IPS-18c (cell line): ENCODE data around the gene ACE2.
"Not testable (repeated sequence)": the region's sequence is repeated elsewhere in the genome, so short reads cannot be mapped to it uniquely, and the experiment has no call there.

Experiments
- H3K4me3 ChIP-seq: 2 replicates; pipeline ENCODE4 v1.7.0; 2013; ENCODE audit warnings: low read depth, mild to moderate bottlenecking, low read length, moderate library complexity; ENCODE audit not compliant: insufficient read depth
- H3K9me3 ChIP-seq: one replicate; pipeline ENCODE4 v1.6.1; 2013; ENCODE audit warnings: mild to moderate bottlenecking, low read length, moderate library complexity; ENCODE audit not compliant: control insufficient read depth, insufficient read depth

Gene ACE2

DNA sequence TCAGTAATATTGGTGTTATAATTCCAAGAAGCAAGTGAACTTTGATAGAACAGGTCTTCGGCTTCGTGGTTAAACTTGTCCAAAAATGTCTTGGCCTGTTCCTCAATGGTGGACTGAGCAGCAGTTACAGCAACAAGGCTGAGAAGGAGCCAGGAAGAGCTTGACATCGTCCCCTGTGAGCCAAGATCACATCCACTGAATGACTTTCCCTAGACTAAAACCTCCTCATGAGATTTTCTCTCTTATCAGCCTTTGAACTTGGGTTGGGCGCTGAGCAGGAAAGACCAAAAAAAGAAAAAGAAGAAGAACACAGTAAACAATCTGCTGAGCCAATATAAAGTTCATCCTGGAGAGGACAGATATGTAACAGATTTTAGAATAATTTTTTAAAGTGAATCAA is at the start of gene ACE2:
ACE2 (minus strand) TSS at position 216 of the 400 bp plus-strand sequence; CDS start at position 167, 49 bp downstream.
- Histone ChIP-seq H3K9me3 (no peaks in the 10 kb centered on the region), H3K4me3 (no peak within 1 kb of the TSS)

- H3K9me3 ChIP-seq, H3K4me3 ChIP-seq: not testable (repeated sequence)
Observed at GRCh38 chrX:15647510-15647909, 46.8 kb upstream of the ACE2 start.

GRCh38 chrX:15646543-15646942 is 45.8 kb upstream of the ACE2 start:
- Histone ChIP-seq H3K4me3 (no peak overlapping the region), H3K9me3 (no peaks in the 10 kb centered on the region)

- H3K9me3 ChIP-seq = no peaks in the 10 kb centered on the region
Observed at GRCh38 chrX:15646031-15646430, 45.3 kb upstream of the ACE2 start.

GRCh38 chrX:15645266-15645665 is 44.5 kb upstream of the ACE2 start:
- no peak overlapping the region for H3K4me3 ChIP-seq
- no peaks in the 10 kb centered on the region for H3K9me3 ChIP-seq

More at GRCh38 chrX:15646031-15646430, 45.3 kb upstream of the ACE2 start:
- H3K4me3 ChIP-seq = no peak overlapping the region

DNA sequence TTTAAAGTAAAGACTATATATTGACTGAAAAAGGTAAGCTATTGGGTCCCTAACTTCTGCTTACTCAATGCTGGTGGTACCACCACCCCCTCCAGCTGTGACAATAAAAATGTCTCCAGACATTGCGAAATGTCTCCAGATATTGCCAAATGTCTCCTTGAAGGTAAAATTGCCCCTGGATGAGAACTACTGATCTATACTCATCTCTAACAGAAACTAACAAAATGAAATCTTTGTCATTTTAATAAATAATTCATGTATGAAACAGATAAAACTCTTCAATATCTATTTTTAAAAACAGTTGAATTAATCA is 43.8 kb upstream of the ACE2 start:
- Histone ChIP-seq H3K4me3 (no peak overlapping the region), H3K9me3 (no peaks in the 10 kb centered on the region)

- no peaks in the 10 kb centered on the region for H3K9me3 ChIP-seq
- H3K4me3 ChIP-seq = no peak overlapping the region
Observed at GRCh38 chrX:15643786-15644559, 43.2 kb upstream of the ACE2 start.

- no peaks in the 10 kb centered on the region for H3K9me3 ChIP-seq
- H3K4me3 ChIP-seq = no peak overlapping the region
Observed at GRCh38 chrX:15631637-15632036, 30.9 kb upstream of the ACE2 start.

DNA sequence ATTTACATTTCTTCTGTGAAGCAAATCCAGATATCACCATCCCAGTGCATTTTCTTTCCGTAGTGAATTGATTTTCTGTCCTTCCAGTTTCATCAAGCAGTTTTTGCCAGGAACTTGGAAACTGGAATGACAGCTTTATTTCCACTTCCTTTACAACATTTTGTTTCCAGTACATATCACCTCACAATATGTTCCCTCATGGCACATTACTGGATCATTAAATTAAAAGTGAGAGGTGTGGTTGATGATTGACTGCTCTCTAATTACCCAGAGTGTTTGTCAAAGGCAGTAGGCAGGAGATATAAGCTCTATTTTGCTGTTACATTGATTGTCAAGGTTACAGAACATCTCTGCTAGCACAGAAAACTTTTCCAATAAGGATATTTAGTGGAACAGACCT is 22.3 kb upstream of the ACE2 start:
- Histone ChIP-seq H3K9me3 (no peaks in the 10 kb centered on the region), H3K4me3 (no peak overlapping the region)

DNA sequence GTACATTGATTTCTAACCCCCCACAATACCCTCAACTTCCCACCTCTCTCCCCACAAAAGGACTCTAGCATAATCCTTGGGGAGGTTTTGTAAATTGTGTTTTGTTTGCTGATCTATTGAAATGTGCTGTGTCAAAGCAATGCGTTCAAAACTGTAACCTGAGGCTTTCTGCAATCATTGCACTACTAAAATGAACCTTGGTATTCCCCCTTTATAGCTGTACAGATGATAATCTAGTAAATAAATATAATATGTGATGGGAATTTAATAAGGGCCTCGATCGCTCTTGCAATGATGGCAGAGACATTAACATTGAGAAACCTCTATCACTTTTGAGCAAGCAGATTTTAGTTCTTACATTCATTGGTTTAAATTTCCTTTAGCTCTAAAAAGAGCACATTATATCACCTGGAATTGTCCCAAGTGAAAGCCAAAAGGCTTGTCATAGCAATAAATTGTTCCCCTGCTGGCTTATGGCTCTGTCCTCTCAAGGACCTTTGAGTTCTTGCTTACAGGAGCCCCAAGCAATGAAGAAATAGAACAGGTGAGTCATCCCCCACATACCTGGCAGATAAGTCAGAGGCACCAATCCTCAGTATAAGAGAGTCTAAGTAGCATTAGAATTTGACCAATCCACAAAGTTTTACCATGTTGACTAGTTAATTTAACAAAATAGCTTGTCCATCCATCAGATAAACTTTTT is 18.4 kb upstream of the ACE2 start:
- Histone ChIP-seq H3K9me3 (no peaks in the 10 kb centered on the region), H3K4me3 (no peak overlapping the region)

GRCh38 chrX:15617111-15617510 is 16.4 kb upstream of the ACE2 start:
- Histone ChIP-seq H3K9me3 (no peaks in the 10 kb centered on the region), H3K4me3 (no peak overlapping the region)

DNA sequence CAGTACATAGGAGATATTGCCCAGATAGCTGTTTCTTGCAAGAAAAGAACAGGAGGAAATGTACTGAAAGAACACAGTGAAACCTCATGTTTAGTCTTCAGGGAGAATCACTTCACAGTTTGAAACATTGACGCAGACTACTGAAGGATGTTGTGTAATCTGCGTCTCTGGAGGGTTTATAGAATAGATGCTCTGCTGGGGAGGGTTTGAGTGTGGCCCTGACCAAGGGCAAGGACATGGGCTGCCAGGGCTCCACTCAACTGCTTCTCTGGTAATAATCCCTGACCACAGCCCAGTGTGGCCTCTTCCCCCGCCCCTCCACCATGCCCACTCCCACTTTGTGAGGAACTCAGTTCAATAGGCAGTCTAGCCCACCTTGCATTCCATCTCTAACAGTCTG is 15.8 kb upstream of the ACE2 start:
- no peaks in the 10 kb centered on the region for H3K9me3 ChIP-seq
- no peak overlapping the region for H3K4me3 ChIP-seq

DNA sequence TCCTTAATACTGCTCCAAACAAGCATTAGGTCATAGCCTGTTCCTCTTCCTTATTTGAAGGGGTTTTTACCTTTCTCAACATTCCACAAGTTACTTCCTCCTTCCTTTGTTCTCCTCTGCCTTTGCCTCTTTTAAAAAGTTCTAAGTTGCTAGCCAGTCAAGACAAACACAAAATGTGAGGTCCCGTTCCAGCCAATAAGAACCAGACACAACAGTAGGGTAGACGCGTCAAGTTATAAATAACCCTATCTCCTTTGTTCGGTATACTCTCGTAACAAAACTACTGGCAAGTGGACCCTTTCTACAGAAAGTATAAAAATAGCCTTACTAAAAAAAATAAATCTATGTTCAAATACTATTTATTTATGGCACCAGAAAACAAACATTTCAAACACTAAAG is 6.3 kb upstream of the ACE2 start:
- H3K9me3 ChIP-seq = no peaks in the 10 kb centered on the region
- H3K4me3 ChIP-seq = no peak overlapping the region

- no peaks in the 10 kb centered on the region for H3K9me3 ChIP-seq
- no peak overlapping the region for H3K4me3 ChIP-seq
Observed at GRCh38 chrX:15606136-15606535, 5.4 kb upstream of the ACE2 start.

GRCh38 chrX:15605226-15605625 is 4.5 kb upstream of the ACE2 start:
- Histone ChIP-seq H3K9me3 (no peaks in the 10 kb centered on the region), H3K4me3 (no peak overlapping the region)

DNA sequence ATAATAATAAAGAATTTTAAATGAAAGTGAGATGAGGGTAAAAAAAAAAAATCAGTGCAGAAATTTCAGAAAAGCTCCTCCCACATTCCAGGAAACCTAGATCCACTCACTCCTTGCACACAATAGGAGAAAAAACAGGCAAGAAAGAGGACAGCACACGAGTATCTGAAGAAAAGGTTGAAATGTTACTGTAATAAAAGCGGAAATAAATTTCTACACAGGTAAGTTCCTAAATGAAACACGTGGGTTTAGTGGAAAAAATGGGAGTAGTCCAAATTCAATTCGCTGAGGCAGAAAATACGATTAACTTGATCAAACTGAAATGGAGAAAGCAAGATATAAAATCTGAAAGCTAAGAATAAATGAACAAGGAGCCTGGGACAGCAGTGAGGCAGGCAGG is 2.0 kb upstream of the ACE2 start:
- Histone ChIP-seq H3K4me3 (no peak overlapping the region), H3K9me3 (no peaks in the 10 kb centered on the region)

DNA sequence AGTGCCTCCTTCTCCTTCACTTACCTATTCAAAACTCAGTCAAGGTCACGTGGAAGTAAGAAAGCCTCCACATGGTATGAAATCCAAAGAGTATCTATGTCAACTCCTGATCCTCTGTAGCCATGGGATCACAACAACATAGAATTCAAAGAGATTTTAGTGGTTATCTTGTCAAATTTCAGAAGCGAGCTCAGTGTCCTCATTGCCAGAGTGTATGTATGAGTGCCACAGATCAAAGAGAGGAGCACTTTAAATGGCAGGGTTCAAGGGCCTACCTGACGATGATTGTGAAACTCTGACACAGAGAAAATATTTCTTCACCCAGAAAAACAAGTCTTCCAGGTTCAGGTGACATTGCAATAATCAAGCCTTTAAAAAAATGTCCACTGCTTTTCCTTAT is 1.2 kb upstream of the ACE2 start:
- Histone ChIP-seq H3K4me3 (no peak overlapping the region), H3K9me3 (no peaks in the 10 kb centered on the region)

GRCh38 chrX:15600049-15600448 is 711 bp downstream of the ACE2 start:
- Histone ChIP-seq H3K9me3 (no peaks in the 10 kb centered on the region), H3K4me3 (no peak overlapping the region)

- no peak overlapping the region for H3K4me3 ChIP-seq
- H3K9me3 ChIP-seq = no peaks in the 10 kb centered on the region
Observed at GRCh38 chrX:15599461-15599860, 1.3 kb downstream of the ACE2 start.
